Activated T-cell treated with anti-CD3 and anti-CD28 coated beads, Interleukin-2, amount 50 U/mL, for 4 hours (primary cell): ENCODE results near the gene ZNF606. TPM values are rescaled to one million over a fixed set of nuclear protein-coding genes. Genes with fewer than 3 reads are reported as not detected.

Experiments used
- ATAC-seq, 2 donors: fragments of 200-7000 bp; cut with Tn5 transposase; one replicate each; pipeline ENCODE4 v1.10.0; 2021
- DNase-seq: peaks from one replicate; pipeline ENCODE4 v3.0.0-alpha.2; 2020
- H3K27me3 Mint-ChIP-seq: one replicate; pipeline ENCODE4 v1.8.0; 2021; ENCODE audit warnings: low read depth, mixed read lengths
- H3K36me3 Mint-ChIP-seq: one replicate; pipeline ENCODE4 v1.8.0; 2022; ENCODE audit warnings: mixed read lengths; ENCODE audit not compliant: insufficient read depth
- H3K4me1 Mint-ChIP-seq: one replicate; pipeline ENCODE4 v1.8.0; 2021; ENCODE audit warnings: low read depth, mixed read lengths
- H3K4me3 Mint-ChIP-seq: one replicate; pipeline ENCODE4 v1.8.0; 2021; ENCODE audit warnings: mild to moderate bottlenecking, moderate library complexity, mixed read lengths
- H3K9me3 Mint-ChIP-seq: one replicate; pipeline ENCODE4 v1.8.0; 2021; ENCODE audit warnings: mixed read lengths
- total RNA-seq, 3 donors: library from RNA; stranded (reverse); gene quantifications; one replicate each; pipeline ENCODE4 v1.2.1, GENCODE V29; 2021

Gene ZNF606
- 1 to 10 TPM; 3.1 to 4.2 (median 4.0) TPM for total RNA-seq

- no peaks in the 10 kb centered on the region for H3K27me3 Mint-ChIP-seq
- peak; percentile 78 for DNase-seq
- peaks cover 34% of the 10 kb centered on the region for H3K4me1 Mint-ChIP-seq
- peaks cover 36% of the 10 kb centered on the region for H3K9me3 Mint-ChIP-seq
- peak within 1 kb of the TSS; percentile 82 for H3K4me3 Mint-ChIP-seq
- peaks cover 77% of the 10 kb centered on the region for H3K36me3 Mint-ChIP-seq
- ATAC-seq, result peak; percentile 99
These were observed at the start of gene ZNF606 for GRCh38 chr19:58002384-58003173. TSS of gene ZNF606 (minus strand) at chr19:58002820. CDS start at chr19:58001319, 1,501 bp downstream.

- DNase-seq (no peak), ATAC-seq (no peak)
- peaks cover 8% of the 10 kb centered on the region for H3K36me3 Mint-ChIP-seq
- no peaks in the 10 kb centered on the region for H3K4me1 Mint-ChIP-seq
- H3K27me3 Mint-ChIP-seq, result peaks cover 15% of the 10 kb centered on the region
- no peak overlapping the region for H3K4me3 Mint-ChIP-seq
- peaks cover 39% of the 10 kb centered on the region for H3K9me3 Mint-ChIP-seq
These were observed 49.6 kb upstream of the ZNF606 start for GRCh38 chr19:58052256-58052655.

- no peaks in the 10 kb centered on the region for H3K27me3 Mint-ChIP-seq
- H3K4me3 Mint-ChIP-seq, result no peak overlapping the region
- no peaks in the 10 kb centered on the region for H3K4me1 Mint-ChIP-seq
- peaks cover 47% of the 10 kb centered on the region for H3K9me3 Mint-ChIP-seq
- no peak for ATAC-seq
- DNase-seq, result no peak
- peaks cover 2% of the 10 kb centered on the region for H3K36me3 Mint-ChIP-seq
These were observed 45.1 kb upstream of the ZNF606 start for GRCh38 chr19:58047672-58048071.

- Mint-ChIP-seq H3K27me3 (no peaks in the 10 kb centered on the region), H3K4me1 (no peaks in the 10 kb centered on the region), H3K4me3 (no peak overlapping the region), H3K36me3 (peaks cover 2% of the 10 kb centered on the region), H3K9me3 (peaks cover 45% of the 10 kb centered on the region)
- ATAC-seq (no peak), DNase-seq (no peak)
These were observed 44.2 kb upstream of the ZNF606 start for GRCh38 chr19:58046856-58047255.

GRCh38 chr19:58045411-58046050 is 42.9 kb upstream of the ZNF606 start:
- no peaks in the 10 kb centered on the region for H3K27me3 Mint-ChIP-seq
- peaks cover 34% of the 10 kb centered on the region for H3K9me3 Mint-ChIP-seq
- ATAC-seq (no peak), DNase-seq (no peak)
- H3K36me3 Mint-ChIP-seq, result peaks cover 2% of the 10 kb centered on the region
- no peaks in the 10 kb centered on the region for H3K4me1 Mint-ChIP-seq
- no peak overlapping the region for H3K4me3 Mint-ChIP-seq

- H3K36me3 Mint-ChIP-seq, result peaks cover 2% of the 10 kb centered on the region
- DNase-seq (no peak), ATAC-seq (no peak)
- H3K4me1 Mint-ChIP-seq, result no peaks in the 10 kb centered on the region
- H3K27me3 Mint-ChIP-seq, result no peaks in the 10 kb centered on the region
- peaks cover 32% of the 10 kb centered on the region for H3K9me3 Mint-ChIP-seq
- no peak overlapping the region for H3K4me3 Mint-ChIP-seq
These were observed 42.3 kb upstream of the ZNF606 start for GRCh38 chr19:58044886-58045285.

- peaks cover 2% of the 10 kb centered on the region for H3K36me3 Mint-ChIP-seq
- no peak overlapping the region for H3K4me3 Mint-ChIP-seq
- H3K27me3 Mint-ChIP-seq, result no peaks in the 10 kb centered on the region
- ATAC-seq, result no peak
- DNase-seq, result no peak
- H3K9me3 Mint-ChIP-seq, result peaks cover 27% of the 10 kb centered on the region
- H3K4me1 Mint-ChIP-seq, result no peaks in the 10 kb centered on the region
These were observed 41.8 kb upstream of the ZNF606 start for GRCh38 chr19:58044391-58044790.

GRCh38 chr19:58042495-58043340 is 40.1 kb upstream of the ZNF606 start:
- DNase-seq (no peak), ATAC-seq (no peak)
- Mint-ChIP-seq H3K4me3 (no peak overlapping the region), H3K4me1 (no peaks in the 10 kb centered on the region), H3K9me3 (peaks cover 26% of the 10 kb centered on the region), H3K27me3 (peaks cover 6% of the 10 kb centered on the region), H3K36me3 (peaks cover 2% of the 10 kb centered on the region)

- Mint-ChIP-seq H3K4me3 (no peak overlapping the region), H3K27me3 (peaks cover 12% of the 10 kb centered on the region), H3K4me1 (no peaks in the 10 kb centered on the region), H3K36me3 (peaks cover 4% of the 10 kb centered on the region), H3K9me3 (peaks cover 23% of the 10 kb centered on the region)
- no peak for ATAC-seq
- no peak for DNase-seq
These were observed 38.3 kb upstream of the ZNF606 start for GRCh38 chr19:58040751-58041525.

GRCh38 chr19:58038688-58039204 is 36.1 kb upstream of the ZNF606 start:
- Mint-ChIP-seq H3K4me3 (no peak overlapping the region), H3K36me3 (peaks cover 9% of the 10 kb centered on the region), H3K9me3 (peaks cover 28% of the 10 kb centered on the region), H3K4me1 (no peaks in the 10 kb centered on the region), H3K27me3 (peaks cover 26% of the 10 kb centered on the region)
- no peak for DNase-seq
- no peak for ATAC-seq

GRCh38 chr19:58037927-58038687 is 35.5 kb upstream of the ZNF606 start:
- ATAC-seq (no peak), DNase-seq (no peak)
- Mint-ChIP-seq H3K27me3 (peaks cover 26% of the 10 kb centered on the region), H3K4me3 (no peak overlapping the region), H3K4me1 (no peaks in the 10 kb centered on the region), H3K9me3 (peaks cover 23% of the 10 kb centered on the region), H3K36me3 (peaks cover 9% of the 10 kb centered on the region)

- Mint-ChIP-seq H3K4me3 (no peak overlapping the region), H3K27me3 (peaks cover 29% of the 10 kb centered on the region), H3K4me1 (no peaks in the 10 kb centered on the region), H3K36me3 (peaks cover 9% of the 10 kb centered on the region), H3K9me3 (peaks cover 23% of the 10 kb centered on the region)
- DNase-seq (no peak), ATAC-seq (no peak)
These were observed 33.2 kb upstream of the ZNF606 start for GRCh38 chr19:58035863-58036262.

GRCh38 chr19:58034477-58034793 is 31.8 kb upstream of the ZNF606 start:
- H3K4me1 Mint-ChIP-seq, result no peaks in the 10 kb centered on the region
- peaks cover 29% of the 10 kb centered on the region for H3K27me3 Mint-ChIP-seq
- peaks cover 9% of the 10 kb centered on the region for H3K36me3 Mint-ChIP-seq
- no peak overlapping the region for H3K4me3 Mint-ChIP-seq
- no peak for DNase-seq
- H3K9me3 Mint-ChIP-seq, result peaks cover 25% of the 10 kb centered on the region
- no peak for ATAC-seq
